Brain pericyte (primary cell): ENCODE results near the gene NDC1.
"Not testable (repeated sequence)": the region's sequence is repeated elsewhere in the genome, so short reads cannot be mapped to it uniquely, and the experiment has no call there.

Source experiments
- DNase-seq: peaks from one replicate; pipeline ENCODE4 v3.0.0-alpha.2; 2012; ENCODE audit warnings: low read depth, low spot score

The NDC1 gene

GRCh38 chr1:53837924-53838653, at the start of gene NDC1:
NDC1 (minus strand) TSS chr1:53838296; CDS start chr1:53838261, 35 bp downstream.
- DNase-seq = peak; percentile 84

- DNase-seq = not testable (repeated sequence)
Measured at GRCh38 chr1:53883600-53883999, 45.5 kb upstream of the NDC1 start.

GRCh38 chr1:53881853-53882252, 43.8 kb upstream of the NDC1 start:
- DNase-seq = not testable (repeated sequence)

- no peak for DNase-seq
Measured at GRCh38 chr1:53878492-53879105, 40.5 kb upstream of the NDC1 start.

GRCh38 chr1:53875150-53875549, 37.1 kb upstream of the NDC1 start:
- not testable (repeated sequence) for DNase-seq

GRCh38 chr1:53871773-53872484, 33.8 kb upstream of the NDC1 start:
- no peak for DNase-seq

- no peak for DNase-seq
Measured at GRCh38 chr1:53871221-53871620, 33.1 kb upstream of the NDC1 start.

- DNase-seq = no peak
Measured at GRCh38 chr1:53869454-53870117, 31.5 kb upstream of the NDC1 start.

GRCh38 chr1:53868565-53868964, 30.5 kb upstream of the NDC1 start:
- no peak for DNase-seq

GRCh38 chr1:53862507-53862906, 24.4 kb upstream of the NDC1 start:
- no peak for DNase-seq

GRCh38 chr1:53860967-53861411, 22.9 kb upstream of the NDC1 start:
- DNase-seq = no peak

- no peak for DNase-seq
Measured at GRCh38 chr1:53851571-53852285, 13.6 kb upstream of the NDC1 start.

- no peak for DNase-seq
Measured at GRCh38 chr1:53850082-53850673, 12.1 kb upstream of the NDC1 start.

- DNase-seq = no peak
Measured at GRCh38 chr1:53847980-53848379, 9.9 kb upstream of the NDC1 start.

GRCh38 chr1:53842347-53842746, 4.3 kb upstream of the NDC1 start:
- DNase-seq = no peak

- DNase-seq = no peak
Measured at GRCh38 chr1:53838654-53838974, 518 bp upstream of the NDC1 start.

GRCh38 chr1:53837646-53837923, 511 bp downstream of the NDC1 start:
- no peak for DNase-seq

- DNase-seq = no peak
Measured at GRCh38 chr1:53835491-53835890, 2.6 kb downstream of the NDC1 start.

- DNase-seq = no peak
Measured at GRCh38 chr1:53834776-53835175, 3.3 kb downstream of the NDC1 start.

- DNase-seq = no peak
Measured at GRCh38 chr1:53833393-53833792, 4.7 kb downstream of the NDC1 start.

- DNase-seq = no peak
Measured at GRCh38 chr1:53826367-53826766, 11.7 kb downstream of the NDC1 start.
